COLO668 (cell line): ENCODE results near the gene EGFL8.
"Not testable (repeated sequence)": the region's sequence is repeated elsewhere in the genome, so short reads cannot be mapped to it uniquely, and the experiment has no call there.

Experiments
- DNase-seq: peaks from one replicate; lab custom pipeline; 2025; ENCODE audit not compliant: unreplicated experiment; lab: John Stamatoyannopoulos, UW

Gene EGFL8

DNA sequence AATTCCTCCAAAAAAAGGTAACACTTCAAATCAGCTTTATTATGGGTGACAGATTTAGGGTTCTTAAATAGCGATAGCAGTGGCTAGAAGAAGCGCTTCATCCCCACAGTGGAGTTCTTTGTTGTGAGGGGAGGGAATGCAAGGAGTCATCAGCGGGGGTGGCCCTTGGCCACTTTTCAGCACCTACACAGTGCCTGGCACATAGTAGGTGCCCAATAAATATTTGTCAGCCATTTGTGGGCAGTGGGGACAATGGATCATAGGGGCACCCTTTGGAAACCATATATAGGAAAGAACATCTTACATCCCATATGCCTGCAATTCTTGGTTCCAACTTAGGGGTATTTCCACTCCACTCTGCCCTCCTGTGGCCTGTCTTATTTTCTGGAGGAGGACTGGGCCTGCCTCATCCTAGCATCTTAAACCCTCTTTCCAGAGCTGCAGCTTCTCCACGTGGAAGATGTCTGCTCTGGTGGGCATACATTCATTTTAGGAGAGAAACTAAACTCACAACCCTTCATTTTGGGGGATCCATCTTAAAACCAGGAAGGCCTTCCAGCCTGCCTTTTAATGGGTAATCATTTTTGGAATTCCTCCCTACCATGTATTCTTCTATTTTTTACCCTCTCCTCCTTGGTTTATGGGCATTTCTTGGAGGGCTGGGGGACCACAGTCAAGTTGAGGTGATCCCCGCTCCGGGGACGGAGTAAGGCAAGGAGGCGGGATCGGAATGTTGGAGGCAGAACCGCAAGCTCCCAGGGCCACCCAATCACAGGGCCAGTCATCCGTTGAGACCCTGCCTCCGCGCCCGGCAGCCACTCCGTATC lies 30.6 kb downstream of the EGFL8 start:
- DNase-seq, result no peak

- DNase-seq, result peak; percentile 99
Observed at GRCh38 chr6:32195652-32195901, 31.2 kb downstream of the EGFL8 start.

GRCh38 chr6:32195902-32196681 lies 31.7 kb downstream of the EGFL8 start:
- DNase-seq, result peak; percentile 85

DNA sequence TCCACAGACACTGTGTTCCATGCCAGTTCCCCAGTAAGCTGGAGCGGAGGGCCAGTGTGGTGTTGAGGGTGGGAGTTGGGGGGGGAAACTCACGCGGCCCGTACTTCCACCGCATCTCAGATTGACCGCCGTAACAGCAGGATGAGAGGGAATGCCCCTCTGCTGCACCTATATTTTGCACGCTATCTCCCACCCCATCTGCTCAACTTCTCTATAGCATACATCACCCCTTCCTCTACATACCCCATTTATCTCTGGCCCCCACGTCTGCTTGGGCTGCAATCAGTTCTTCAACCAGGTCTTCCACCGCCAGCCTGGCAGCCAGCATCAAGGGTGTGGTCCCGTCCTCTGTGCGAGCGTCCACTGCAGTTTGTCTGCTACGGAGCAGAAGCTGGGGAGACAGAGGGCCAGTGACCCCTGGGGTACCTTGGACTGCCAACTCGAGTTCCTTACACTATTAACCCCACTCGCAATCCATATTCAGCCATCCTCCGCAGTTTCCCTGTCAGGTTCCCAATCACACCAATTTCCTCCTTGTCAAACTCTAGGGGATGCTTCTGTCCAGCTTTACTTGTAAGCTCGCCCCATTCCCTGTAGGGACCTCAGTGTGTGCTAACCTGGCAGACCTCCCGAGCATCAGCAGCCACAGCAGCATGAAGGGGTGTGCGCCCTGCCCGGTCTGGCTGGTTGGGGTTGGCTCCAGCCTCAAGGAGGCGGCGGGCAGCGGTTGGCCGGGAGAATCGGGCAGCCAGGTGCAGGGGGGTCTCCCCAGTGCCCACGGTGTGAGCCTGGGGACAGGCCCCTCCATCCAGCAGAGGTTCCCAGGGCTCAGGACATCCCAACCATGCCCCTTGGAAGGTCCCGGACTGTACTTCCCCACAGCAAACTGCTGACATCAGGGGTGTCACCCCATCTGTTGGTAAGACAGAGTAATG lies 32.6 kb downstream of the EGFL8 start:
- no peak for DNase-seq

- no peak for DNase-seq
Observed at GRCh38 chr6:32198345-32198696, 33.9 kb downstream of the EGFL8 start.

DNA sequence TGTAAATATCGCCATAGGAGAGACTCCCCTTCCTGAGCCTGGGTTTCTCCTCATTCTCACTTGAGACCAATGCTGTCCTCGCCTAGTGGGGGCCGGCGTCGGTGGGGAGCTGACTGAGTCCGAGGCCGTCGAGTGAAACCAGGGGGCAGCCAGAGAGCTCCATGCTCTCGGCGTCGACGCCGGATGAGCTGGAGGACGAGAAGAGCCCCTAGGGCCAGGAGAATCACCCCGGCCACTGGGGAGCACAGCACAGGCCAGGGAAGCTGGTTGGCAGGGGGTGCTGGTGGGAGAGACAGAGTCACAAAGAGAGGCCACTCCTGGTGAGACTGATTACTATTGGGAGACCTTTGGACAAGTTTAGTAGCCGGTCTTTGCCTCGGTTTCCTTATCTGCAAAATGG lies 34.5 kb downstream of the EGFL8 start:
- no peak for DNase-seq

- DNase-seq, result no peak
Observed at GRCh38 chr6:32200711-32201475, 36.5 kb downstream of the EGFL8 start.

GRCh38 chr6:32202186-32202585 lies 37.8 kb downstream of the EGFL8 start:
- no peak for DNase-seq

GRCh38 chr6:32203426-32204267 lies 39.3 kb downstream of the EGFL8 start:
- no peak for DNase-seq

GRCh38 chr6:32204268-32204715 lies 39.9 kb downstream of the EGFL8 start:
- DNase-seq, result no peak

DNA sequence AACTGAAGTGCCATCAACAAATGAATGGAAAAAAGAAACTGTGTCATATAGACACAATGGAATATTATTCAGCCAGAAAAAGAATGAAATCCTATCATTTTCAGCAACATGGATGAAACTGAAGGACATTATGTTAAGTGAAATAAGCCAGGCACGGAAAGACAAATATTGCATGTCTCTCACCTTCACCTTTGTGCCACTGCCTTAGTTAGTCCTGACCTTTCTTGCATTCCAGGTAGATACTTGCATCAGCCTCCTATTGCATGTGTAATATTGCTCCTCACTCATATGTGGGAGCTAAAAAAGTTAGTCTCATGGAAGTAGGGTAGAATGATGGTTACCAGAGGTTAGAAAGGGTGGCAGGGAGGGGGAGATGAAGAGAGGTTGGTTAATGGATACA lies 44.6 kb downstream of the EGFL8 start:
- no peak for DNase-seq

DNA sequence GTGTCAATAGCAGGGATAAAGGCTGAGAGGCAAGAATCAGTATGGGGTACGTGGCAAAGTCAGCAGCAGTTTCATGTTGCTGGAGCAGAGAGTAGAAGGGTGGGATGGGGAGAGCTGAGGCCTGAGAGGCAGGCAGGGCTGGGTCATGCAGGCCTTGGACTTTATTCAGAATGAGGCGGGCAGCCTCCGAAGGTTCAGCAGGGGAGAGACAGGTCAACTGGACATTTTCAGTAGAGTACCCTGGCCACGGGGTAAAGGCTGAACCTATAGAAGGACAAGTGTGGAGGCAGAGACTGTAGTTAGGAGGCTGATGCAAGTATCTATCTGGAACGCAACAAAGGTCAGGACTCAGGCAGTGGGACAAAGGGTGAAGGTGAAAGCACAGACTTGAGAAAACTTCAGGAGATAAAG lies 45.8 kb downstream of the EGFL8 start:
- DNase-seq, result no peak

DNA sequence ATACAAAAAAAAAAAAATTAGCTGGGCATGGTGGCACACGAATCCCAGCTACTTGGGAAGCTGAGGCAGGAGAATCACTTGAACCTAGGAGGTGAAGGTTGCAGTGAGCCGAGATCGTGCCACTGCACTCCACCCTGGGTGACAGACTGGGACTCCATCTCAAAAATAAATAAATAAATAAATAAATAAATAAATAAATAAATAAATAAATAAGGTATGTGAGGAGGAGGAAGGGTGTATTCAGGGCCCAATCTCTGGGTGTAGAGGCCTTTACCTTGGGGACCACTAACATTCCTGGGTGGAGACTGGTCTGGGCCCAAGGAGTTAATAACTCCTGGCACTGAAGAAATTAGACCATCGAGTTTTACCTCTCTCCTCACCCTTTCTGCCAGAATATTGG lies 47.0 kb downstream of the EGFL8 start:
- DNase-seq, result not testable (repeated sequence)

DNA sequence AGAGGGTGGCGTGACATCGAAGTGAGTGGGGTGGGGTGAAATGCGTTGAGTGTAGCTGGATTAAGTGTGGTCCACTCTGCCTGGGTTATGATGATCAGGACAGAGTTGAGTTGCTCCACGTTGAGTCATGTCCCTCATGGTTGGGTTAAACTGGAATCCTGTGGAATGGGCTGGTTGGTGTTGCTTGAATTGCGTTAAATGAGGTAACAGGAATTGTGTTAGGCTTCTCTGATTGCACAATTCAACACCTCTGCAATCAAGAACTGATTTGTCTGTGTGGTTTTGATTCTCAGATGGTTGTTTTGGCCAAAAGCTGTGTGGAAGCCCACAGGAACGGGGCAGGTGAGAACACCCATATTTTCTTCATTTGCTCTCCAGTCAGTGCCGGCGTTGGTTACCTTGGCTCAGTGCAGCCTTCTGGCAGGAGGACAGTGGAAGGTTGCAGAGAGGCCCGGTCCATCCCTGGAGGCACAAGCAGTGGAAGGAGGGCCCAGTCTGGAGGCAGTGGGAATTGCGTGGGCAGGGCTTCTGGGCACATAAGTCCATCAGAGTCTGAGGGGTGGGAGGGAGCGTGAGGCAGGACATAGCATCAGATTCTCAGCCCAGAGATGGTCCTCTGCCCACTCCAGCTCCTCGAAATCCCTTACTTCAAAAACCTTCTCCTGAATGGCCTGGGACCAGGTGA lies 47.8 kb downstream of the EGFL8 start:
- no peak for DNase-seq

GRCh38 chr6:32213649-32214048 lies 49.3 kb downstream of the EGFL8 start:
- DNase-seq, result no peak

DNA sequence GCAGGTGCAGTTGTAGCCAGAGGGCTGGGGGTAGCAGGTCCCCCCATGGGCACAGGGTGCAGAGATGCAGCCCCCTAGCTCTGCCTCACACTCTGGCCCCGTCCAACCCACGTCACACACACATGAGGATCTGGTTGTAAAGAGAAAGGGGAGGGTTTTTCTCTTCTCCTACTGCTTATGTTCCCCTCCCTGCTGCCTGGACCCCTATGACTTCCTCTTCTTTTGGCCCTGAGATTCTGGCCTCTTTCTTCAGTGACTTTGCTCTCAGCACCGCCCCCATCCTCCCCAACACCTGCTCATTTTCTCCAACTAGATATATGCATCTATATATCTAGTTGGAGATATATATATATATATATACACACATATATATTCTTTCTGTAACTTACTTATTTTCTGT lies 49.7 kb downstream of the EGFL8 start:
- no peak for DNase-seq

- DNase-seq, result no peak
Observed at GRCh38 chr6:32215617-32216016, 51.2 kb downstream of the EGFL8 start.

- DNase-seq, result no peak
Observed at GRCh38 chr6:32216285-32216684, 51.9 kb downstream of the EGFL8 start.

DNA sequence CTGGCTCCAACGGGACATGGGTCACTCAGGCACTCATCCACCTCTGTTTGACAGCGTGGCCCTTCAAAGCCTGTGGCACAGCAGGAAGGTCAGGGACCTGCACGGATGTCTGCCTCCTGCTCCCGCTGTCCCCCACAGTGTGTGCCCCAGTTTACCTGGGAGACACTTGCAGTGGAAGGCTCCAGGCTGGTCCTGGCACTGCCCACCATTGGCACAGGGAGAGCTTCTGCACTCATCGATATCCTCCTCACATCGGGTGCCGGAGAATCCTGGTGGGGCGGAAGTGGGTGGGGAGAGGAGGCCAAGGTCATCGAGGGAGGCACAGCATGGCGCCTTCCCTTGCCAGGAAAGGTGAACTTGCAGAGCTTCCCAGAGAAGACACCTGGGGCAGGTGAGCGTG lies 52.6 kb downstream of the EGFL8 start:
- DNase-seq, result no peak
